HG02798 (cell line): ENCODE results near the gene PNCK.

Experiments used
- ATAC-seq: cut with Tn5 transposase; IDR thresholded peaks from one replicate; pipeline ENCODE4 v1.9.1; 2021; ENCODE audit warnings: mild to moderate bottlenecking; ENCODE audit not compliant: unreplicated experiment, poor library complexity

The PNCK gene

GRCh38 chrX:153633048-153633447, 40.6 kb downstream of the PNCK start:
- no peak for ATAC-seq

- ATAC-seq: no peak
Observed at GRCh38 chrX:153632595-153632946, 41.0 kb downstream of the PNCK start.

- ATAC-seq: no peak
Observed at GRCh38 chrX:153631907-153632594, 41.6 kb downstream of the PNCK start.

- no peak for ATAC-seq
Observed at GRCh38 chrX:153631346-153631745, 42.3 kb downstream of the PNCK start.

- ATAC-seq: no peak
Observed at GRCh38 chrX:153628665-153629064, 44.9 kb downstream of the PNCK start.

GRCh38 chrX:153628129-153628528, 45.5 kb downstream of the PNCK start:
- no peak for ATAC-seq

- no peak for ATAC-seq
Observed at GRCh38 chrX:153627675-153628111, 45.9 kb downstream of the PNCK start.

- ATAC-seq: no peak
Observed at GRCh38 chrX:153626863-153627674, 46.5 kb downstream of the PNCK start.

- ATAC-seq: no peak
Observed at GRCh38 chrX:153626025-153626633, 47.5 kb downstream of the PNCK start.

GRCh38 chrX:153625271-153626024, 48.2 kb downstream of the PNCK start:
- ATAC-seq: no peak

GRCh38 chrX:153624196-153625091, 49.2 kb downstream of the PNCK start:
- no peak for ATAC-seq

- ATAC-seq: no peak
Observed at GRCh38 chrX:153623310-153624029, 50.1 kb downstream of the PNCK start.

GRCh38 chrX:153622661-153623309, 50.8 kb downstream of the PNCK start:
- ATAC-seq: no peak

- no peak for ATAC-seq
Observed at GRCh38 chrX:153621949-153622598, 51.5 kb downstream of the PNCK start.

- no peak for ATAC-seq
Observed at GRCh38 chrX:153620576-153620975, 53.0 kb downstream of the PNCK start.
